ENCODE data around the gene OPALIN.

The OPALIN gene

GRCh38 chr10:96339383-96339782 is 19.4 kb downstream of the OPALIN start:
- no peak for DNase-seq (ENCODE audit: low read depth, low spot score)

- no peak for DNase-seq (ENCODE audit: low read depth, low spot score)
These were observed 20.4 kb downstream of the OPALIN start for GRCh38 chr10:96338279-96338925.

DNA sequence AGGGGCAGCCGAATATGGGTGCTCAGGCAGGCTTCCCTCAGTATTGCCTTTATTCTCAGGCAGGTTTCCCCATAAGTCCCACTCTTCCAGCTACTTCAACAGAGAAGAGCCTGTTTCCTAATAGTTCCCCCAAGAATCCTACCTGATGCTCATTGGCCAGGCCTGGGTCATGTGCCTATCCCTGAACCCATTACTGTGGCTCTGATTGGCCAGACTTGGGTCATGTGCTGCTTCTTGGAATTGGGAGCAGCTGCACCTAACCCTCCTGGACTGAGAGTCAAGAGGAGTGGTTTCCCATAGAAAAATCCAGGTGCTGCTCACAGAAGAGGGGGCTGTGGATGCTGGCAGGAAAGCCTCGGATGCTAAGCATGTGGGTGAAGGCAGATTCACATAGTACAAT is 21.7 kb downstream of the OPALIN start:
- no peak for DNase-seq (ENCODE audit: low read depth, low spot score)

DNA sequence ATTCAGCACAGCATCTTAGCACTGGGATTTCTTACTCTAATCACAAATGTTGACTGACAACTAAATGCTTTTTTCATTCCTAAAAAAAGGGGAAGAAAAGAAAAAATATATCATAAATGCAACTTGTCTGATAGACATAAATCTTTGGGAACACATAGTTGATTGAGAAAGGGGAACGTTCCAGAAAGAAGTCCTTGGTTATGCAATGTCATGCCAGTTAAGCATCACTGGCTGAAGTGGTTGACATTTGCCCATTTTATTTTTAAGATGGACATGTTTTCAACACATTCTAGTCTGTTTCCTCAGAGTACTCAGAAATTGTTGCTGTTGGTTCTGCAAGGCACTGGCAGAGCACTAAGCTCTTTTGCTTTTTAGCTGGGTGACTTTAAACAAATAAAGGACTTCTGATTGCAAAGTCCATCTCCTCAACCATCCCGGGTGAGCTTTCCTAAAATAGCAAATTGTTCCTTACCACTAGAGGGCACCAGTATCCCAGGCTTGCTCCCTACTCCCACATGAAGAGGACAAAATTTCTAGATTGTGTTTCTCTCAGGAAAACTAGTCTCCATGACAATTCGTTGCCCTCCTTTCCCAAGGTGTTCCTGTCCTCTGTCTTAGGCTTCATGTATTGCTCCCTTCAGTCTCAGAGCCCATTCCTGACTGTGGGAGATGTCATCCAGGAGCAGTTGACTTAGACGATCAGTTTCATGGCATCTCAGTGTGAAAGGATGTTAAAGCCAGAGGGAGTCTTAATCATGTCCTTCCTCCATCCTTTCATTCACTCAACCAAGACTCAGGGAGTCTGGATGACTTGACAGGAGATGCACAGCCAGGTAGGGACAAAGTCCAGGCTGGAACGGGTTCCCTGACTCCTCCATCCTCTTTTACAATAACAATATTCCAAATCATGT is 23.9 kb downstream of the OPALIN start:
- peak; percentile 67 for DNase-seq (ENCODE audit: low read depth, low spot score)

DNA sequence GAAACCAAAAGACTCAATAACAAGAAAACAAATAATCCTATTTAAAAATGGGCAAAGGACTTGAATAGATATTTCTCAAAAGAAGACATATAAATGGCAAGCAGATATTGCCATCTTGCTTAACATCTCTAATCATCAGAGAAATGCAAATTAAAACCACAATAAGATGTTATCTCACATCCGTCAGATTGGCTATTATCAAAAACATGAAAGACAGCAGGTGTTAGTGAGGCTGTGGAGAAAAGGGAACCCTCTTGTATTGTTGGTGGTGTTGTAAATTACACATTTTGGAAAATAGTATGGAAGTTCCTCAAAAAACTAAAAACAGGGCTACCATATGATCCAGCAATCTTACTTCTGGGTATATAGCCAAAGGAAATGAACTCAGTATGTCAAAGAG is 25.7 kb downstream of the OPALIN start:
- DNase-seq (ENCODE audit: low read depth, low spot score): no peak

DNA sequence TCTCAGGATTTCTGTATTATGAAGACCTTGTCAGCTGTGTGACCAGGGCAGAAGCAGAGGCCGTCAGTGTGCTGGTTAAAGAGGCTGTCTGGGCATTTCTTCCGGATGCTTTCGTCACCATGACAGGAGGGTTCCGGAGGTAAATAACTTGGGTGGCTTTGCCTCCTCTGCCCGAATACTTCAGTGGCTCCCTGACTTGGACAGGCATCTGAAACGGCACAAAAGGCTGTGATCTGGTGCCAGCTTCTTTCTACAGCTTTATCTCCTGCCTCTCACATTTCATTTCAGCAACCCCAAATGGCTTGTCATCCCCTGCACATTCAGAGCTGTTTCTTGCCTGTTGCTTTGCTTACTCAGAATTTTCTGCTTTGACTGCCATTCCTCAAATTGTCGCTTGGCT is 31.3 kb downstream of the OPALIN start:
- no peak for DNase-seq (ENCODE audit: low read depth, low spot score)

- DNase-seq (ENCODE audit: low read depth, low spot score): no peak
These were observed 33.0 kb downstream of the OPALIN start for GRCh38 chr10:96325719-96326373.

DNA sequence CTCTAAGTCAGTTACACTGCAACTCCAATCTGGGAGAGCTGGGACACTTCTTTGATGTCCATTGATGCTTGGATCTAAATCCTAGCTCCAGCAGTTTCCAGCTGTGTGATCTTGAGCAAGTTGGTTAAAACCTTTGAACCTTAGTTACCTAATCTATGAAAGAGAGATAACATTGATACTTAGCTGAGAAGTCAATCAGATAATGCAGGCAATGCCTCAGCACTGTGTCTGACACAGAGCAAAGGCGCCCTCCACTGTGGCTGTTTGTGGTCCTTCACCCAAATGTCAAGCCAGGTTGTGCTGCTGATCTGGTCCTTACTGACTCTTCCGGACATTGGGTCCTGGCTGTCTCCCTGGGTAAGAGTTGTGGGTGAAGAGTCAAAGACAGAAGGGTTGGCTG is 34.4 kb downstream of the OPALIN start:
- DNase-seq (ENCODE audit: low read depth, low spot score): no peak

- no peak for DNase-seq (ENCODE audit: low read depth, low spot score)
These were observed 36.5 kb downstream of the OPALIN start for GRCh38 chr10:96322275-96322674.

DNA sequence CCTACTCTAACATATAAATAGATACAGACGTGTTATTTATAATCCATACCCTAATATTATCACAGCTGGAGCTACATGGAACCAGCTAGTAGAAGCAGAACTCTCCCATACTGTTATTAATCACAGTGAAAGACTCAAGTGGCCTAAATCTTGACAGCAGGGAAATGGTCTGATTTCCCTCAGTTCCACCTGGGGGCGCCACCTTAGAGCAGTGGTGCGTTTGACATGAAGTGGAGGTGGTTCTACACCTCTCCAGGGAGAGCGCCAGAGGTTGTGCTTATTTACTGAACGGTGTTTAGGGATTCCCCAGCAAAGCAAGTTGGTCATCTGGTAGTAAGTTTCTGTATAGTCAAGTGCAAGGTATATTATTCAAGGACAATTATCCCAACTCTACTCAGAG is 37.0 kb downstream of the OPALIN start:
- DNase-seq (ENCODE audit: low read depth, low spot score): no peak

GRCh38 chr10:96319754-96320474 is 38.9 kb downstream of the OPALIN start:
- DNase-seq (ENCODE audit: low read depth, low spot score): no peak

DNA sequence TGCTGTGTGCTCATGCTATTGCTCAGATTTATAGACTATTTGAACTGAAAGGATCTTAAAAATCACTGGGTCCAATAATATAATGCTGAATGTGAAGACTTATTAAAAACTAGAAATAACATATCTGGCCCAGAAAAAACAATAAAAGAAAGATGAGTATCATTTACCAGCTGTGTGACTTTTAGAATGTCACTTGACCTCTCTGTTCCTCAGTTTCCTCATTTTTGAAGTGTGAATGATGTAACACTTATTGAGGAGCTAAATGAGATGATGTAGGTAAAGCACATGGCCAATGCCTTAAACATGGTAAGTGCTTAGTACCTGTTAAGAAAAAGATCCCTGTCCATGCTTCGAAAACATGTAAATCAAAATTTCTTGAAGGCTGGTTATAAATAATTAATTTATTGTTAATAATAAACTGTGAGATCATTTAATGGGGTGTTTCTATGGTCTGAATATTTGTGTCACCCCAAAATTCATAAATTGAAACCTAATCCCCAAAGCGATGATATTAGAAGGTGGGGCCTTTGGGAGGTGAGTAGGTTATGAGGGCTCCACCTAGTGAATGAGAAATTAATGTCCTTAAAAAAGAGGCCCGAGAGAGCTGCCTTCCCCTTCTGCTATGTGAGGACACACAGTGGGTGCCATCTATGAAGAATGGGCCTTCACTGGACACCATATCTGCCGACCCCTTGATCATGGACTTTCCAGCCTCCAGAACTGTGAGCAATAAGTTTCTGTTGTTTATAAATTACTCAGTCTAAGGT is 41.6 kb downstream of the OPALIN start:
- no peak for DNase-seq (ENCODE audit: low read depth, low spot score)

DNA sequence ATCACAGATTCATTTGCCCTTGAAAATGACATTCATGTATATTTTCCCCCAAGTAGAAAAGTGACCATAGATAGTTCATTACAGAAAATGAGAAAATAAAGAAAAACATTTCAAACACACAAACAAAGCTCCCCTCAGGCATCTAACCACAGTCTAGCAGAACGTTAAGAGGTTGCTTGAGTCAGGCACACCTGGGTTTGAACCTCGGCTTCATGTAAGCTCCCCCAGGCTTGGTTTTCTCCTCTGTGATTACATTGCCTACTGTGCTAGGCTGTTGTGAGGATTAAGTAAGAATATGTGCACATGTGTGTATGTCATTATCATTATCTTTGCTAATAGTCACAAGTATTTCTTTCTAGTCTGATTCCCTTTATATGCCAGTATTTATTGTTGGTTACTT is 45.5 kb downstream of the OPALIN start:
- no peak for DNase-seq (ENCODE audit: low read depth, low spot score)

- DNase-seq (ENCODE audit: low read depth, low spot score): peak; percentile 35
These were observed 47.6 kb downstream of the OPALIN start for GRCh38 chr10:96311180-96311715.

GRCh38 chr10:96310321-96310669 is 48.5 kb downstream of the OPALIN start:
- peak; percentile 71 for DNase-seq (ENCODE audit: low read depth, low spot score)

DNA sequence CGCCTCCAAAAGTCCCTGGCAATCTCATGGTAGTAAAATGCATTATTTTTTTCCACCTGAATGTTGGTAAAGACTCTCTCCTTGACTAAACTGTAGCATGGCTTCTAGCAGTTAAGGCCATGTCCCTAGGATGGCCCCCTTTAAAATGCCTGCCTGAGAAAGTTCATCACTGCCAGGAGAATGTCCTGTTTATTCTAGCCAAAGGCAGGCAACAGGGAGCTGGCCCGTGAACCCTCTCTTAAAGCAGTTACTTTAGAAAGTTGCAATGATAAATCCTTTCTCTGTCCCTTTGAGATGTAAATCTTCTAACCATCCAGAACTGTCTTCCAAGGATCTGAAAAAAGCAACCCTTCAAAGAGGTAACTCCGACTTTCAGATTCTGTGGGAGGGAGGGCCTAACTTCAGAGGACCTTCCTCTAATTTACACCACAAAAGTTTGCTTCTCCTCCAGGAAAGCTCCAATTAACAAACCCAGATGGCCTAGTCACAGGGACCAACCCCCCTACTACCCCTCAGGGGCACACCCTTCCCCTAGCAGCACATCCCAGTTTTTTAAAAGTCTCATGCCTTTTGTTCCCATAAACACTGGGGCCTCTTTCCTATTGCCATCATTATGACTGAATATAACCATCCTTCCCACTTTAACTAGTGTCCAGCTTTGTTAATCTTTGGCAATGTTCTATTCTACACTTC is 49.0 kb downstream of the OPALIN start:
- DNase-seq (ENCODE audit: low read depth, low spot score): peak; percentile 97

- DNase-seq (ENCODE audit: low read depth, low spot score): peak; percentile 61
These were observed 49.9 kb downstream of the OPALIN start for GRCh38 chr10:96308854-96309253.

DNA sequence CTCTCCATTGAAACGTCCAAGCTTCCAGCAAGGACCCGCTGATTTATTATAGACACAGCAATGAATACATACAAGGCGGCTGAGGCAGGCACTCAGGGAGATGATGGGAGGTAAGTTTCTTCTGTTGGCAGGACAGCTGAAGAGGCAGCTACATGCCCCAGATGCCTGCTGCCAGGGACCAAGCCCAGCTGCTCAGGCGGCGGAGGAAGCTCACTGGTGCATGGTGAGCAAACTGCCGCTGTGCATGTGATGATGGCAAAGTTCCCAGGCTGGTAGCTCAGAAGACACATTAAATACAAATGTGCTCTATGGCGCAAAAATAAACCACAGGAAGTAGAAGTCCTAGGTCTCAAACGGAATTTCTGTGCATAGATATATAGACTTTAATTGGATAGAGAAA is 52.3 kb downstream of the OPALIN start:
- DNase-seq (ENCODE audit: low read depth, low spot score): no peak

DNA sequence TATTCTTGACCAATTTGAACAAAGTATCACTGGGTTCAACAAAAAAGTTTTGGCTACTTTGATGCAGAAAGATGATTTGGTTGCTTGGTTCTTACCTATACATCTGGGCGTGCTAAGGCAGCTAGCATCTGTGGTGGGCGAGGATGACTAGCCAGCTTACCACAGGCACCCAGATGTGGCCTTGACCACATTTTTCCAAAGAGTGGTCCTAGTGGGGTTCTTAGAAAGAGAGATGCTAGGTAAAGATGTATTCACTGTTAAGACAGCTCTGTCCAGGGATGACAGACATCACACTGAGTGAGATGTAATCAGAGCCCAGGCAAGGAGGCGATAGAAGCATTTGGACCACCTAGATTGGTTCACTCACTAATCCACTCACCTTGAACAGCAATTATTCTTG is 53.8 kb downstream of the OPALIN start:
- DNase-seq (ENCODE audit: low read depth, low spot score): no peak

- no peak for DNase-seq (ENCODE audit: low read depth, low spot score)
These were observed 54.6 kb downstream of the OPALIN start, which contains the start of gene DNTT for GRCh38 chr10:96304230-96304629. Gene DNTT, plus strand, starts transcription at chr10:96304434. Its CDS starts 64 bp downstream, at chr10:96304498.
